Fibroblast of lung (primary cell): ENCODE measurements around the gene GFOD2. TPM values are rescaled to one million over a fixed set of nuclear protein-coding genes. Genes with fewer than 3 reads are reported as not detected.

Experiments used
- DNase-seq, 2 donors: peaks; one replicate each; pipeline versions ENCODE4 v3.0.0 to v3.0.0-alpha.2; 2010; ENCODE audit warnings: low read depth in 2 of 2
- H2AFZ ChIP-seq: 2 replicates; pipeline ENCODE4 v1.5.1; 2012; ENCODE audit warnings: low read length, control low read depth, inconsistent platforms
- H3K27ac ChIP-seq: 2 replicates; pipeline ENCODE4 v1.5.1; 2011; ENCODE audit warnings: low read length, control low read depth; ENCODE audit not compliant: insufficient read depth
- H3K27me3 ChIP-seq: 2 replicates; pipeline ENCODE4 v1.5.1; 2011; ENCODE audit warnings: mild to moderate bottlenecking, low read length; ENCODE audit not compliant: control insufficient read depth, insufficient read depth
- H3K36me3 ChIP-seq: 2 replicates; pipeline ENCODE4 v1.5.1; 2011; ENCODE audit warnings: low read length; ENCODE audit not compliant: control insufficient read depth, insufficient read depth
- H3K4me1 ChIP-seq: 2 replicates; pipeline ENCODE4 v1.5.1; 2011; ENCODE audit warnings: low read length; ENCODE audit not compliant: control insufficient read depth, insufficient read depth; ENCODE audit errors: extremely low read depth
- H3K4me2 ChIP-seq: 2 replicates; pipeline ENCODE4 v1.5.1; 2011; ENCODE audit warnings: low read length, control low read depth; ENCODE audit not compliant: insufficient read depth; ENCODE audit errors: extremely low read depth
- H3K4me3 ChIP-seq, 4 experiments: fragments of 200-600 bp in 1 of 4; sonication (generic) in 1 of 4; replicated peaks in 1 of 4; 2 replicates each; pipeline ENCODE4 v1.5.1; 2011 to 2016; ENCODE audit warnings: low read length in 4 of 4, low read depth in 3 of 4, mild to moderate bottlenecking in 3 of 4, control low read depth in 2 of 4, inconsistent platforms in 1 of 4, mixed read lengths in 1 of 4; ENCODE audit not compliant: insufficient read depth in 1 of 4; ENCODE audit errors: control extremely low read depth in 1 of 4
- H3K79me2 ChIP-seq: 2 replicates; pipeline ENCODE4 v1.5.1; 2012; ENCODE audit warnings: mild to moderate bottlenecking, low read length, inconsistent platforms; ENCODE audit not compliant: control insufficient read depth, insufficient read depth
- H3K9ac ChIP-seq: 2 replicates; pipeline ENCODE4 v1.5.1; 2011; ENCODE audit warnings: mild to moderate bottlenecking, low read length, control low read depth; ENCODE audit not compliant: insufficient read depth
- H3K9me3 ChIP-seq: 2 replicates; pipeline ENCODE4 v1.5.1; 2012; ENCODE audit warnings: low read depth, low read length; ENCODE audit not compliant: control insufficient read depth, insufficient read depth
- H4K20me1 ChIP-seq: 2 replicates; pipeline ENCODE4 v1.5.1; 2011; ENCODE audit warnings: low read length; ENCODE audit not compliant: control insufficient read depth, insufficient read depth; ENCODE audit errors: extremely low read depth
- CTCF ChIP-seq, 2 donors: IDR thresholded peaks in 1 of 2; conservative IDR thresholded peaks in 1 of 2; 1 replicate in 1 of 2; 2 replicates in 1 of 2; pipeline ENCODE4 v1.5.1; 2011 to 2012; ENCODE audit warnings: low read length in 2 of 2, control low read depth in 1 of 2, inconsistent platforms in 1 of 2, low read depth in 1 of 2, mild to moderate bottlenecking in 1 of 2
- EZH2 ChIP-seq: IDR thresholded peaks from 2 replicates; pipeline ENCODE4 v1.5.1; 2012; ENCODE audit warnings: low read length, control low read depth, mild to moderate bottlenecking; ENCODE audit errors: missing control alignments
- polyA plus RNA-seq, 2 donors: library from polyadenylated mRNA; depleted of rRNA in 1 of 2; stranded (reverse) in 1 of 2; unstranded in 1 of 2; fragments of >200 nt; gene quantifications; 2 replicates each; pipeline ENCODE4 v1.2.1, GENCODE V29; 2011 to 2012; ENCODE audit warnings: missing spikeins in 1 of 2
- total RNA-seq: library from RNA; depleted of rRNA; stranded (reverse); fragments of >200 nt; gene quantifications from 2 replicates; pipeline ENCODE4 v1.2.1, GENCODE V29; 2014

GFOD2 gene
- total and polyA plus RNA-seq, 2 donors (not counting 1 experiment from before 2014, with no cell fraction given): 9.2 to 15.2 TPM

- H2AFZ ChIP-seq: no peak overlapping the region
- no peak overlapping the region for H3K4me3 ChIP-seq
- no peaks in the 10 kb centered on the region for H3K79me2 ChIP-seq
- peaks cover 6% of the 10 kb centered on the region for H3K36me3 ChIP-seq
- no peak for DNase-seq
- H3K27me3 ChIP-seq: peaks cover 7% of the 10 kb centered on the region
- H3K27ac ChIP-seq: no peak overlapping the region
- peaks cover 2% of the 10 kb centered on the region for H4K20me1 ChIP-seq
- peaks cover 8% of the 10 kb centered on the region for H3K4me1 ChIP-seq
- TF ChIP-seq EZH2 (no peak), CTCF (conservative IDR thresholded peaks at IDR 0.05 in 1 of 2, IDR thresholded peaks at IDR 0.05 in 1 of 2; ENCODE audit: low read depth in 1 of 2, low read length in 2 of 2) (no peak)
- no peak overlapping the region for H3K9ac ChIP-seq
- no peak overlapping the region for H3K4me2 ChIP-seq
- no peaks in the 10 kb centered on the region for H3K9me3 ChIP-seq
Measured at GRCh38 chr16:67657751-67658518, 61.2 kb downstream of the GFOD2 start.

DNA sequence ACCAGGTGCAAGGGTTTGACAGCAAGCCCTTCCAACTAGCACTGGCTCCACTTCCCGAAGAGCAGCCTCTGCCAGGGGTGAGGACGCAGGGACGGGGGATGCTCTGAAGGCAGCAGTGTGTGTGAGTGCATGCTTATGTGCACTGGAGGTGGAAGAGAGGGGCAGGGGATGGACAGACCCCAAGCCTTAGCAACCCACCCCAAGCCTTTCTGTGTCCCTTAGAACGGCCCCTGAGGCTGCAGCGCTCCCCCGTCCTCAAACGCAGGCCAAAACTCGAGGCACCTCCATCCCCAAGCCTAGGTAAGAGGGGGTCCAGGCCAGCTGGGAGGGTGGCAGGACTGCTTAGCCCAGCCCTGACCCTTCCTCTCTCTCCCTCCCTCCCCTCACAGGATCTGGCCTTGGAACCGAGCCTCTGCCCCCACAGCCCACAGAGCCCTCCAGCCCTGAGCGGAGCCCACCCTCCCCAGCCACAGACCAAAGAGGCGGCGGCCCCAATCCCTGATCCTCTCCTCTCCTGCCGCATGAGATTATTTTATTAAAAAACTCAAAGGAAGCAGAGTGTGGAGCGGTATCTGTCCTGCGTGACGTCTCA is 62.0 kb downstream of the GFOD2 start:
- Histone ChIP-seq H3K27me3 (peaks cover 12% of the 10 kb centered on the region), H3K4me1 (peaks cover 8% of the 10 kb centered on the region)
- DNase-seq: no peak

More for the DNA sequence above, 62.0 kb downstream of the GFOD2 start:
- no peak overlapping the region for H3K9ac ChIP-seq
- no peak overlapping the region for H2AFZ ChIP-seq
- peaks cover 6% of the 10 kb centered on the region for H3K36me3 ChIP-seq
- H3K4me3 ChIP-seq: no peak overlapping the region
- H3K79me2 ChIP-seq: no peaks in the 10 kb centered on the region
- no peak overlapping the region for H3K27ac ChIP-seq
- peaks cover 2% of the 10 kb centered on the region for H4K20me1 ChIP-seq
- no peak for TF ChIP-seq EZH2
- no peak for TF ChIP-seq CTCF (conservative IDR thresholded peaks at IDR 0.05 in 1 of 2, IDR thresholded peaks at IDR 0.05 in 1 of 2; ENCODE audit: low read depth in 1 of 2, low read length in 2 of 2)
- no peak overlapping the region for H3K4me2 ChIP-seq
- H3K9me3 ChIP-seq: no peaks in the 10 kb centered on the region
